Measurements from ENCODE around the gene CCDC38. TPM values are rescaled to one million over a fixed set of nuclear protein-coding genes. Genes with fewer than 3 reads are reported as not detected.

The CCDC38 gene
- total RNA-seq, 2 experiments from 2014 or later = 0.11 TPM; not detected in 1

- no peak overlapping the region for H3K27ac ChIP-seq (ENCODE audit: low read depth in 1 of 2, low read length in 2 of 2)
- Mint-ChIP-seq H3K9me3 (no peaks in the 10 kb centered on the region), H3K27me3 (no peaks in the 10 kb centered on the region), H3K4me1 (ENCODE audit: low read depth) (peaks cover 10% of the 10 kb centered on the region), H3K36me3 (ENCODE audit: low read depth) (peaks cover 5% of the 10 kb centered on the region), H3K4me3 (peak overlapping the region; percentile 97), H3K27ac (no peak overlapping the region)
- ChIA-PET CTCF (interaction anchor here (1.4 to 3.6 kb wide), 2 partner anchors 9 to 25 kb away, joined by 3 to 16 read pairs; no protein-coding TSS in a partner anchor), POLR2A (interaction anchor here (0.7 to 3.1 kb wide), 6 partner anchors 14 to 456 kb away, joined by 3 to 14 read pairs (median 3); partner anchors contain the start of gene CDK17)
- peaks cover 14% of the 10 kb centered on the region for H3K4me1 ChIP-seq (ENCODE audit: insufficient read depth, low read length)
- H3K27me3 ChIP-seq (ENCODE audit: control insufficient read depth in 1 of 2, insufficient read depth in 2 of 2, low read length in 2 of 2) = no peaks in the 10 kb centered on the region
- no peak for TF ChIP-seq CTCF (IDR thresholded peaks at IDR 0.05)
- no peak for DNase-seq
- H3K4me3 ChIP-seq (ENCODE audit: low read length) = no peak overlapping the region
- intact Hi-C loops (cut with DNase I, micrococcal nuclease) = loop anchor here (5.0 to 10.0 kb wide), 7 partner anchors 82 to 971 kb away; partner anchors contain the start of genes METAP2 (in 1 of the 2), NDUFA12 (in 1 of the 2) and SNRPF (in 1 of the 2)
- ATAC-seq (ENCODE audit: poor library complexity) = no peak
- no peaks in the 10 kb centered on the region for H3K9me3 ChIP-seq (ENCODE audit: control insufficient read depth in 1 of 2, insufficient read depth in 1 of 2, low read length in 2 of 2)
- H3K36me3 ChIP-seq (ENCODE audit: insufficient read depth, low read length) = no peaks in the 10 kb centered on the region
These were observed 1.8 kb upstream of the CCDC38 start for GRCh38 chr12:95944108-95944704.

- ATAC-seq (ENCODE audit: poor library complexity) = peak; percentile 68
- Mint-ChIP-seq H3K9me3 (no peaks in the 10 kb centered on the region), H3K27ac (peak within 1 kb of the TSS; percentile 88), H3K4me3 (peak within 1 kb of the TSS; percentile 97), H3K4me1 (ENCODE audit: low read depth) (peaks cover 10% of the 10 kb centered on the region), H3K27me3 (no peaks in the 10 kb centered on the region), H3K36me3 (ENCODE audit: low read depth) (peaks cover 5% of the 10 kb centered on the region)
- Histone ChIP-seq H3K27me3 (ENCODE audit: control insufficient read depth in 1 of 2, insufficient read depth in 2 of 2, low read length in 2 of 2) (no peaks in the 10 kb centered on the region), H3K4me1 (ENCODE audit: insufficient read depth, low read length) (peaks cover 14% of the 10 kb centered on the region), H3K9me3 (ENCODE audit: control insufficient read depth in 1 of 2, insufficient read depth in 1 of 2, low read length in 2 of 2) (no peaks in the 10 kb centered on the region), H3K4me3 (ENCODE audit: low read length) (peak within 1 kb of the TSS; percentile 84), H3K36me3 (ENCODE audit: insufficient read depth, low read length) (no peaks in the 10 kb centered on the region), H3K27ac (ENCODE audit: low read depth in 1 of 2, low read length in 2 of 2) (peak within 1 kb of the TSS; percentile 61 to 76)
- ChIA-PET CTCF (interaction anchor here (1.4 to 3.6 kb wide), 2 partner anchors 10 to 24 kb away, joined by 3 to 16 read pairs; no protein-coding TSS in a partner anchor), POLR2A (interaction anchor here (0.7 to 3.1 kb wide), 12 partner anchors 12 to 964 kb away, joined by 3 to 14 read pairs (median 6); partner anchors contain the start of genes CDK17, LTA4H, METAP2 and NDUFA12)
- TF ChIP-seq CTCF (IDR thresholded peaks at IDR 0.05) = peak; percentile 43
- peak; percentile 25 to 84 (median 52) for DNase-seq
- intact Hi-C loops (cut with DNase I, micrococcal nuclease) = loop anchor here (5.0 to 10.0 kb wide), 7 partner anchors 81 to 971 kb away; partner anchors contain the start of genes METAP2 (in 1 of the 2), NDUFA12 (in 1 of the 2) and SNRPF (in 1 of the 2)
These were observed 972 bp upstream of the CCDC38 start, which contains the start of gene AMDHD1 for GRCh38 chr12:95943330-95943842. Gene AMDHD1, plus strand, starts transcription at chr12:95943331. Its CDS starts 68 bp downstream, at chr12:95943399.

GRCh38 chr12:95942101-95942523 is 302 bp downstream of the CCDC38 start:
- no peaks in the 10 kb centered on the region for H3K27me3 Mint-ChIP-seq
- peak overlapping the region; percentile 84 for H3K4me3 ChIP-seq (ENCODE audit: low read length)
- peak overlapping the region in 1 of 2 donors; percentile 76 for H3K27ac ChIP-seq (ENCODE audit: low read depth in 1 of 2, low read length in 2 of 2)
- H3K9me3 ChIP-seq (ENCODE audit: control insufficient read depth in 1 of 2, insufficient read depth in 1 of 2, low read length in 2 of 2) = no peaks in the 10 kb centered on the region
- H3K36me3 Mint-ChIP-seq (ENCODE audit: low read depth) = peaks cover 5% of the 10 kb centered on the region
- ChIA-PET CTCF (interaction anchor here (0.9 to 3.6 kb wide), 2 partner anchors 23 to 869 kb away, joined by 3 to 16 read pairs; partner anchors contain the start of gene NR2C1), POLR2A (interaction anchor here (0.6 to 3.1 kb wide), 11 partner anchors 13 to 966 kb away, joined by 3 to 14 read pairs (median 6); partner anchors contain the start of genes CDK17, HAL, LTA4H and METAP2)
- H3K27ac Mint-ChIP-seq = peak overlapping the region; percentile 88
- intact Hi-C loops (cut with DNase I, micrococcal nuclease) = loop anchor here (5.0 to 10.0 kb wide), 7 partner anchors 80 to 973 kb away; partner anchors contain the start of genes METAP2 (in 1 of the 2), NDUFA12 (in 1 of the 2) and SNRPF (in 1 of the 2)
- ATAC-seq (ENCODE audit: poor library complexity) (no peak), DNase-seq (peak in 4 of 14 experiments; percentile 2 to 26 (median 10))
- peak overlapping the region; percentile 97 for H3K4me3 Mint-ChIP-seq
- no peaks in the 10 kb centered on the region for H3K27me3 ChIP-seq (ENCODE audit: control insufficient read depth in 1 of 2, insufficient read depth in 2 of 2, low read length in 2 of 2)
- H3K4me1 ChIP-seq (ENCODE audit: insufficient read depth, low read length) = peaks cover 14% of the 10 kb centered on the region
- H3K36me3 ChIP-seq (ENCODE audit: insufficient read depth, low read length) = no peaks in the 10 kb centered on the region
- no peaks in the 10 kb centered on the region for H3K9me3 Mint-ChIP-seq
- no peak for TF ChIP-seq CTCF (IDR thresholded peaks at IDR 0.05)
- peaks cover 10% of the 10 kb centered on the region for H3K4me1 Mint-ChIP-seq (ENCODE audit: low read depth)

All from CD4-positive, alpha-beta T cell (primary cell).